ENCODE measurements around the gene RNF17. TPM values are rescaled to one million over a fixed set of nuclear protein-coding genes. Genes with fewer than 3 reads are reported as not detected.

Gene RNF17
- total and polyA plus RNA-seq, 2 of the 8 experiments (the other 6 are each of a cell fraction or from before 2014, with no cell fraction given), result not detected

GRCh38 chr13:24788538-24788937 lies 24.6 kb downstream of the RNF17 start:
- no peak overlapping the region for H2BK12ac ChIP-seq (ENCODE audit: low read depth, low read length)
- no peaks in the 10 kb centered on the region for H3K36me3 ChIP-seq (ENCODE audit: control insufficient read depth in 2 of 4, insufficient read depth in 4 of 4, low read length in 3 of 4)
- no peaks in the 10 kb centered on the region for H3K23me2 ChIP-seq (ENCODE audit: low read depth, low read length)
- H3K4me3 ChIP-seq (ENCODE audit: extremely low read depth in 1 of 4, insufficient read depth in 2 of 4, low read depth in 3 of 4, low read length in 4 of 4), result no peak overlapping the region
- no peak overlapping the region for H3K56ac ChIP-seq (replicated peaks; ENCODE audit: insufficient read length, low read depth, low read length)
- POLR2A ChIA-PET (ENCODE audit: partially characterized antibody), result no interaction called here
- H2BK5ac ChIP-seq (ENCODE audit: low read depth, low read length), result no peak overlapping the region
- no peak overlapping the region for H2AFZ ChIP-seq (ENCODE audit: low read length)
- no peak overlapping the region for H3K23ac ChIP-seq (ENCODE audit: insufficient read length)
- 87% methylated on average over 3 of the region's 3 CpGs; no CpG with 5 or more reads in 1 of the 2 experiments for WGBS, 2 experiments (ENCODE audit: extremely low coverage in 1 of 2, insufficient coverage in 1 of 2, insufficient read length in 1 of 2, insufficient replicate concordance in 2 of 2, low coverage in 1 of 2, low lambda C conversion rate in 2 of 2, missing lambda C conversion rate in 1 of 2)
- H3K27me3 ChIP-seq (replicated peaks in 1 of 4; ENCODE audit: control insufficient read depth in 3 of 4, extremely low read depth in 1 of 4, insufficient read depth in 3 of 4, low read length in 3 of 4), result peaks cover 0 to 1% (median 0%) of the 10 kb centered on the region in 4 experiments; a peak in 1 of 7 replicates
- no peak overlapping the region for H4K91ac ChIP-seq (replicated peaks; ENCODE audit: insufficient read length, low read length)
- DNase-seq (ENCODE audit: low read depth in 1 of 2, low spot score in 2 of 2) (no peak), FAIRE-seq (no peak)
- no peak overlapping the region for H2BK15ac ChIP-seq (ENCODE audit: low read length)
- no peak overlapping the region for H3K4ac ChIP-seq (replicated peaks; ENCODE audit: insufficient read length, low read depth, low read length)
- no peaks in the 10 kb centered on the region for H3K9me3 ChIP-seq (ENCODE audit: insufficient read depth in 2 of 2, low read depth in 1 of 2, low read length in 1 of 2)
- H2BK20ac ChIP-seq (ENCODE audit: low read length), result no peak overlapping the region
- H3K9ac ChIP-seq (replicated peaks in 1 of 4; ENCODE audit: extremely low read depth in 1 of 4, low read depth in 3 of 4, low read length in 3 of 4), result no peak overlapping the region
- no peak overlapping the region for H4K8ac ChIP-seq (ENCODE audit: extremely low read depth, insufficient read depth, low read length)
- no peaks in the 10 kb centered on the region for H3K4me1 ChIP-seq (replicated peaks in 1 of 4; ENCODE audit: control insufficient read depth in 3 of 4, insufficient read depth in 4 of 4, low read length in 3 of 4)
- H3K79me1 ChIP-seq (ENCODE audit: low read depth, low read length), result no peaks in the 10 kb centered on the region
- no peak overlapping the region for H3K18ac ChIP-seq (ENCODE audit: extremely low read depth, low read length)
- no peaks in the 10 kb centered on the region for H3K79me2 ChIP-seq (ENCODE audit: control insufficient read depth in 1 of 2, insufficient read depth in 2 of 2, low read length in 2 of 2)
- CTCF ChIA-PET (ENCODE audit: partially characterized antibody), result no interaction called here
- no peak overlapping the region for H2AK5ac ChIP-seq (ENCODE audit: low read depth, low read length)
- H3K27ac ChIP-seq (ENCODE audit: low read depth, low read length), result no peak overlapping the region
- H4K20me1 ChIP-seq (replicated peaks in 1 of 2; ENCODE audit: control insufficient read depth in 1 of 2, insufficient read depth in 2 of 2, low read length in 2 of 2), result no peaks in the 10 kb centered on the region
- H3K4me2 ChIP-seq (ENCODE audit: insufficient read depth in 1 of 2, low read depth in 2 of 2, low read length in 2 of 2), result no peak overlapping the region
- H4K5ac ChIP-seq (ENCODE audit: insufficient read length, low read depth, low read length), result no peak overlapping the region
- H3K14ac ChIP-seq (ENCODE audit: insufficient read length), result no peak overlapping the region
- H2BK120ac ChIP-seq (replicated peaks; ENCODE audit: low read depth, low read length), result no peak overlapping the region
- no peak for TF ChIP-seq MAX (IDR thresholded peaks at IDR 0.05)
- TF ChIP-seq CEBPB (IDR thresholded peaks at IDR 0.05; ENCODE audit: low read depth, low read length), result no peak
- no peak for TF ChIP-seq ZNF274 (IDR thresholded peaks at IDR 0.05; ENCODE audit: borderline replicate concordance, extremely low read depth, low read length)
- no peak for TF ChIP-seq SP1 (IDR thresholded peaks at IDR 0.05; ENCODE audit: low read depth, low read length)
- TF ChIP-seq, protein P1, sequence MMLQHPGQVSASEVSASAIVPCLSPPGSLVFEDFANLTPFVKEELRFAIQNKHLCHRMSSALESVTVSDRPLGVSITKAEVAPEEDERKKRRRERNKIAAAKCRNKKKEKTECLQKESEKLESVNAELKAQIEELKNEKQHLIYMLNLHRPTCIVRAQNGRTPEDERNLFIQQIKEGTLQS (IDR thresholded peaks at IDR 0.05; ENCODE audit: insufficient read depth, low read depth, low read length), result no peak
- no peak for TF ChIP-seq POLR2AphosphoS5 (IDR thresholded peaks at IDR 0.05; ENCODE audit: low read depth, low read length)
- TF ChIP-seq YY1 (IDR thresholded peaks at IDR 0.05; ENCODE audit: low read depth, low read length), result no peak
- no peak for TF ChIP-seq SIN3A (conservative IDR thresholded peaks at IDR 0.05 in 1 of 2, IDR thresholded peaks at IDR 0.05 in 1 of 2; ENCODE audit: low read depth in 1 of 2, low read length in 2 of 2)
- TF ChIP-seq SIRT6 (IDR thresholded peaks at IDR 0.05; ENCODE audit: low read length), result no peak
- TF ChIP-seq USF2 (IDR thresholded peaks at IDR 0.05; ENCODE audit: low read length), result no peak
- TF ChIP-seq BACH1 (IDR thresholded peaks at IDR 0.05; ENCODE audit: low read length), result no peak
- no peak for TF ChIP-seq KDM4A (IDR thresholded peaks at IDR 0.05; ENCODE audit: low read depth, low read length, severe bottlenecking)
- no peak for TF ChIP-seq HDAC2 (IDR thresholded peaks at IDR 0.05; ENCODE audit: borderline replicate concordance in 1 of 2, low read depth in 2 of 2, low read length in 2 of 2)
